Hepatocyte (in vitro differentiated cells): ENCODE measurements around the gene XYLT1. TPM values are rescaled to one million over a fixed set of nuclear protein-coding genes. Genes with fewer than 3 reads are reported as not detected.

Source experiments
- DNase-seq: peaks from one replicate; pipeline ENCODE4 v3.0.0-alpha.2; 2016; ENCODE audit warnings: low spot score
- H2AFZ ChIP-seq: fragments of 200-600 bp; sonication (generic); 2 replicates; pipeline ENCODE4 v1.6.0; 2016; ENCODE audit warnings: antibody characterized with exemption, mild to moderate bottlenecking
- H3K27ac ChIP-seq: fragments of 200-600 bp; sonication (generic); 2 replicates; pipeline ENCODE4 v1.5.1; 2016; ENCODE audit warnings: mild to moderate bottlenecking
- H3K27me3 ChIP-seq: fragments of 200-600 bp; sonication (generic); 2 replicates; pipeline ENCODE4 v1.6.1; 2016
- H3K36me3 ChIP-seq: fragments of 200-600 bp; sonication (generic); replicated peaks from 2 replicates; pipeline ENCODE4 v1.5.1; 2016; ENCODE audit warnings: low read depth; ENCODE audit not compliant: insufficient read depth
- H3K4me1 ChIP-seq: fragments of 200-600 bp; sonication (generic); 2 replicates; pipeline ENCODE4 v1.5.1; 2016; ENCODE audit warnings: mild to moderate bottlenecking, moderate library complexity; ENCODE audit not compliant: insufficient read depth
- H3K4me2 ChIP-seq: fragments of 200-600 bp; sonication (generic); 2 replicates; pipeline ENCODE4 v1.6.0; 2016
- H3K4me3 ChIP-seq: fragments of 200-600 bp; sonication (generic); 2 replicates; pipeline ENCODE4 v1.5.1; 2016; ENCODE audit warnings: mild to moderate bottlenecking
- H3K79me2 ChIP-seq: fragments of 200-600 bp; sonication (generic); 2 replicates; pipeline ENCODE4 v1.6.0; 2017; ENCODE audit warnings: mild to moderate bottlenecking
- H3K9me2 ChIP-seq: fragments of 200-600 bp; sonication (generic); replicated peaks from 2 replicates; pipeline ENCODE4 v1.6.0; 2017; ENCODE audit warnings: mild to moderate bottlenecking; ENCODE audit not compliant: insufficient read depth
- H3K9me3 ChIP-seq: fragments of 200-600 bp; sonication (generic); 2 replicates; pipeline ENCODE4 v1.5.1; 2016; ENCODE audit warnings: low read depth, mild to moderate bottlenecking
- H4K20me1 ChIP-seq: fragments of 200-600 bp; sonication (generic); 2 replicates; pipeline ENCODE4 v1.6.0; 2016; ENCODE audit warnings: mild to moderate bottlenecking; ENCODE audit not compliant: insufficient read depth, poor library complexity, severe bottlenecking
- EZH2 ChIP-seq: fragments of 200-600 bp; sonication (generic); IDR thresholded peaks from 2 replicates; pipeline ENCODE4 v1.6.1; 2016; ENCODE audit warnings: antibody characterized with exemption, mild to moderate bottlenecking, borderline replicate concordance
- EZH2phosphoT487 ChIP-seq: fragments of 200-600 bp; sonication (generic); IDR thresholded peaks from one replicate; pipeline ENCODE4 v1.6.1; 2018; ENCODE audit warnings: antibody characterized with exemption, mild to moderate bottlenecking, low read depth, moderate library complexity; ENCODE audit not compliant: unreplicated experiment, severe bottlenecking
- WGBS: methylation state at CpG from one replicate; pipeline ENCODE4 v1.1.6; 2016; ENCODE audit warnings: low lambda C conversion rate; ENCODE audit errors: missing lambda C conversion rate; 5-methylcytosine and 5-hydroxymethylcytosine counted together
- polyA plus RNA-seq: library from polyadenylated mRNA; unstranded; fragments of >200 nt; fragmentation: Nextera tagmentation; extraction: Ambion mirVana; gene quantifications from 2 replicates; pipeline ENCODE4 v1.2.1, GENCODE V29; 2016
- total RNA-seq: library from RNA; depleted of rRNA; stranded (reverse); fragments of >200 nt; gene quantifications from 2 replicates; pipeline ENCODE4 v1.2.3, GENCODE V29; 2014
- TF ChIP-seq, protein P1 (sequence below): fragments of 200-600 bp; sonication (generic); IDR thresholded peaks from 2 replicates; pipeline ENCODE4 v1.5.1; 2016; ENCODE audit warnings: antibody characterized with exemption, mild to moderate bottlenecking; ENCODE audit not compliant: poor library complexity

The XYLT1 gene
- total and polyA plus RNA-seq, 2 experiments from 2014 or later, result 6.9 to 13.7 TPM

DNA sequence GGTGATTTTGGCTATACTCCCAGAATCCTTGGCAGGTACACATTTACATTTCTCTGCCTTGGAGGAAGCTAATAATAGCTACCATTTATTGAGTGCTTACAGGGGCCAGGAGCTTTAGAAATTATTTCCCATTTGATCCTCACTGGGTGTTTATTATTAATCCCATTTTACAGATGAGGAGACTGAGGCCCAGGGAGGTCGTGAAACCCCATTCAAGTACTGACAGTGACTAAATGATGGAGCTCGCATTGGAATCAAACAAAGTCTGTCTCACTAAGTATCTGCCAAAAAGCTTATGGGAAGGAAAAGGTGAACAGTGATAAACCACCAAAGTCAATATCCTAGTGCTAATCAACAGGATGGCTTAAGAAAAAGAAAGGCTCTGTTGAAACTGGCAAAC is 33.3 kb upstream of the XYLT1 start:
- Histone ChIP-seq H3K36me3 (no peaks in the 10 kb centered on the region), H3K9me2 (no peaks in the 10 kb centered on the region)

DNA sequence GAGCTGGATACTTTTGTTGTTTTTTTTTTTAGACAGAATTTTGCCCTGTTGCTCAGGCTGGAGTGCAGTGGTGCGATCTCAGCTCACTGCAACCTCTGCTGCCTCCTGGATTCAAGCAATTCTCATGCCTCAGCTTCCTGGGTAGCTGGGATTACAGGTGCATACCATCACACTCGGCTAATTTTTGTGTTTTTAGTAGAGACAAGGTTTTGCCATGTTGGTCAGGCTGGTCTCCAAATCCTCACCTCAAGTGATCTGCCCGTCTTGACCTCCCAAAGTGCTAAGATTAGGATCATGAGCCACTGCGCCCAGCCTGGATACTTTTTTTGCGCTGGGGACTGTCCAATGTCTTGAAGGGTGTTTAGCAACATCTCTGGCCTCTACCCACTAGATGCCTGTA is 32.6 kb upstream of the XYLT1 start:
- Histone ChIP-seq H4K20me1 (no peaks in the 10 kb centered on the region), H3K36me3 (no peaks in the 10 kb centered on the region), H3K9me2 (no peaks in the 10 kb centered on the region), H3K4me1 (no peaks in the 10 kb centered on the region), H3K79me2 (no peaks in the 10 kb centered on the region), H3K27me3 (no peaks in the 10 kb centered on the region), H3K4me2 (no peak overlapping the region), H3K4me3 (no peak overlapping the region), H2AFZ (no peak overlapping the region), H3K9me3 (no peaks in the 10 kb centered on the region), H3K27ac (no peak overlapping the region)
- DNase-seq, result no peak
- TF ChIP-seq EZH2 (no peak), EZH2phosphoT487 (no peak)
- TF ChIP-seq, protein P1, sequence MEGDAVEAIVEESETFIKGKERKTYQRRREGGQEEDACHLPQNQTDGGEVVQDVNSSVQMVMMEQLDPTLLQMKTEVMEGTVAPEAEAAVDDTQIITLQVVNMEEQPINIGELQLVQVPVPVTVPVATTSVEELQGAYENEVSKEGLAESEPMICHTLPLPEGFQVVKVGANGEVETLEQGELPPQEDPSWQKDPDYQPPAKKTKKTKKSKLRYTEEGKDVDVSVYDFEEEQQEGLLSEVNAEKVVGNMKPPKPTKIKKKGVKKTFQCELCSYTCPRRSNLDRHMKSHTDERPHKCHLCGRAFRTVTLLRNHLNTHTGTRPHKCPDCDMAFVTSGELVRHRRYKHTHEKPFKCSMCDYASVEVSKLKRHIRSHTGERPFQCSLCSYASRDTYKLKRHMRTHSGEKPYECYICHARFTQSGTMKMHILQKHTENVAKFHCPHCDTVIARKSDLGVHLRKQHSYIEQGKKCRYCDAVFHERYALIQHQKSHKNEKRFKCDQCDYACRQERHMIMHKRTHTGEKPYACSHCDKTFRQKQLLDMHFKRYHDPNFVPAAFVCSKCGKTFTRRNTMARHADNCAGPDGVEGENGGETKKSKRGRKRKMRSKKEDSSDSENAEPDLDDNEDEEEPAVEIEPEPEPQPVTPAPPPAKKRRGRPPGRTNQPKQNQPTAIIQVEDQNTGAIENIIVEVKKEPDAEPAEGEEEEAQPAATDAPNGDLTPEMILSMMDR, result no peak
- WGBS, result 87% methylated on average over 5 of the region's 5 CpGs

More for the DNA sequence above, 33.3 kb upstream of the XYLT1 start:
- H4K20me1 ChIP-seq, result no peaks in the 10 kb centered on the region
- H3K79me2 ChIP-seq, result no peaks in the 10 kb centered on the region
- no peak overlapping the region for H3K4me2 ChIP-seq
- H3K27ac ChIP-seq, result no peak overlapping the region
- no peak overlapping the region for H3K4me3 ChIP-seq
- TF ChIP-seq EZH2phosphoT487 (no peak), EZH2 (no peak)
- TF ChIP-seq, protein P1, result no peak
- no peaks in the 10 kb centered on the region for H3K9me3 ChIP-seq
- H3K4me1 ChIP-seq, result no peaks in the 10 kb centered on the region
- H3K27me3 ChIP-seq, result no peaks in the 10 kb centered on the region
- no peak overlapping the region for H2AFZ ChIP-seq
- DNase-seq, result no peak
- 83% methylated on average over 2 of the region's 2 CpGs for WGBS

DNA sequence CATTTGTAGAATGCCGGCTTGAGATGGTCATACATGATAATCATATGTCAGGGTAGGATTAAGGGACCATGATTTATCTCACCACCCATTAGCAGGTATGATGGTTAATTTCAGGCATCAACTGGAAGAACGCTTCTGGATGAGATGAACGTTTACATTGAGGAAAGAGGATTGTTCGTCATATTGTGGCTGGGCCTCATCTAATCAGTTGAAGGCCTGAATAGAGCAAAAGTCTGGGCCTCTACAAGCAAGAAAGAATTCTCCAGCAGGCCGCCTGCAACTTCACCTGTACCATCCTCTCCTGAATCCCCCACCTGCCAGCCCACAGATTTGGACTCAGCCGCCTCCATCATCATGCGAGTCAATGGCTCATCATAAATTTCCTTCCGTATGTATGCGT is 30.6 kb upstream of the XYLT1 start:
- Histone ChIP-seq H3K79me2 (no peaks in the 10 kb centered on the region), H3K4me2 (no peak overlapping the region), H3K36me3 (no peaks in the 10 kb centered on the region), H2AFZ (no peak overlapping the region), H3K9me2 (no peaks in the 10 kb centered on the region), H3K9me3 (no peaks in the 10 kb centered on the region), H3K27me3 (no peaks in the 10 kb centered on the region), H3K4me1 (no peaks in the 10 kb centered on the region), H3K4me3 (no peak overlapping the region), H4K20me1 (no peaks in the 10 kb centered on the region), H3K27ac (no peak overlapping the region)
- DNase-seq, result no peak
- TF ChIP-seq EZH2 (no peak), EZH2phosphoT487 (no peak)
- TF ChIP-seq, protein P1, result no peak
- 84% methylated on average over 9 of the region's 9 CpGs for WGBS
